Left ventricle myocardium superior (tissue), 1 donor: ENCODE results near the gene RNF220. TPM values are rescaled to one million over a fixed set of nuclear protein-coding genes. Genes with fewer than 3 reads are reported as not detected.
A peak's percentile ranks its signal among the peaks of the same experiment; 100 is the strongest.

Experiments used
- ATAC-seq: fragments of 200-7000 bp; cut with Tn5 transposase; one replicate; pipeline ENCODE4 v1.9.1; 2020; ENCODE audit warnings: mild to moderate bottlenecking, moderate library complexity
- DNase-seq: peaks from one replicate; pipeline ENCODE4 v3.0.0-alpha.2; 2020
- intact Hi-C: fragments of 100-400 bp; cut with micrococcal nuclease; formaldehyde crosslinking; loops from one replicate; pipeline ENCODE4 v1.11.0; 2022
- total RNA-seq: library from RNA; stranded (reverse); fragmentation: NEBNext Ultra II Directional; extraction: Animal tissue kit (Norgen Biotek cat#: 25700); gene quantifications from one replicate; pipeline ENCODE4 v1.2.1, GENCODE V29; 2021
- donor health status: DM: no; HTN: yes; CAD: no; lungs with severe emphysema.

The RNF220 gene
- total RNA-seq, 1 donor from 2014 or later: 71.2 TPM

- DNase-seq (no peak), ATAC-seq (no peak)
- intact Hi-C loops: no loop called here
These were observed 187.4 kb downstream of the RNF220 start for GRCh38 chr1:44592208-44593145.

GRCh38 chr1:44594353-44594752 lies 189.3 kb downstream of the RNF220 start:
- DNase-seq: no peak
- intact Hi-C loops: loop anchor here (2.0 kb wide), 1 partner anchor 218 kb away; no protein-coding TSS in a partner anchor
- no peak for ATAC-seq

- ATAC-seq: peak; percentile 97
- intact Hi-C loops: loop anchor here (2.0 kb wide), 1 partner anchor 218 kb away; no protein-coding TSS in a partner anchor
- peak; percentile 89 for DNase-seq
These were observed 190.0 kb downstream of the RNF220 start for GRCh38 chr1:44594871-44595735.

- intact Hi-C loops: no loop called here
- DNase-seq: no peak
- no peak for ATAC-seq
These were observed 191.5 kb downstream of the RNF220 start for GRCh38 chr1:44596511-44596910.

GRCh38 chr1:44598167-44598566 lies 193.1 kb downstream of the RNF220 start:
- intact Hi-C loops: no loop called here
- ATAC-seq: no peak
- no peak for DNase-seq

DNA sequence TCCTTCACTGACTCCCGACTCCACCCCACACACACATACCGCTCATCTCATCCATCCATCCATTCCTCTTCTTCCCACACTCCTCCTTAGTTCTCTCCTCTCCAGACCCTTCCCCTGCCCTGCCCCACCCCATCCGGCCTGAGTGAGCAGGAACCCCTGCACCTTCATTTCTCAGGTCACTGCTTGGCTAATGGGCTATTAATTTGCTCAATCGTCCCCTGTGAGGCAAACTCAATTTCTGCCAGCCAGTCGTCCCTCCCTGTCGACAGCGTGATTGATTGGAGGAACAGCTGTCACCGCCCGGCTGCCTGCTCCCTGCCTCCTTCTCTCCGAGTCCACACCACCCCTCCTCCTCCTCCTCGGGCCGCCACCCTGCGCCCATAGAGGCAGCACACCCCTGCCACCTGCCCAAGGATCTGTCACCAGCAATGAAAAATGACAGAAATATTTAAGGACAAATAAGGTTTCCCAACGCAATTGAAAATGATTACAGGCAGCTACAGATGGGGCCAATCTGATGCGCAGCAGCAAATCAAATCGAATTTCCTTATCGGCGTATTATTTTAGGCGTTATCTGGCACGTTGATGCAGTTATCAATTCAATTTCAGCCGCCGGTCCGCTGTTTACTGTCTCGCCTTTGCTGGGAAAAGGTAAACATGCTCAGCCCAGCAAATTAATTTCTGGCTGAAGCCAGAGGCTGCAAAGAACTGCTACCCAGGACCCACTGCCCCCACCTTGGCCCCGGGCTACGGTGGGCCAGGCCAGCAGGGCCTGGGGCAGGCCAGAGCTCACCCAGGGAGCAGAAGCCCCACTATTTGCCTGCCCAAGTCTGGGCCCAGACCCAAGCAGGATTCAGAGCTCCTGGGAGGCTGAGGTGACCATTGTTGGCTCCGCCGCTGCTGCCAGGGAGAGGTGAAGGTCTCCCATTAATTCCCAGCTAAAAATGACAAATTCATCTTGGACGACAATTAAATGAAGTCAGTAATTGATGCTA lies 197.9 kb downstream of the RNF220 start:
- ATAC-seq (no peak), DNase-seq (no peak)
- intact Hi-C loops: no loop called here

DNA sequence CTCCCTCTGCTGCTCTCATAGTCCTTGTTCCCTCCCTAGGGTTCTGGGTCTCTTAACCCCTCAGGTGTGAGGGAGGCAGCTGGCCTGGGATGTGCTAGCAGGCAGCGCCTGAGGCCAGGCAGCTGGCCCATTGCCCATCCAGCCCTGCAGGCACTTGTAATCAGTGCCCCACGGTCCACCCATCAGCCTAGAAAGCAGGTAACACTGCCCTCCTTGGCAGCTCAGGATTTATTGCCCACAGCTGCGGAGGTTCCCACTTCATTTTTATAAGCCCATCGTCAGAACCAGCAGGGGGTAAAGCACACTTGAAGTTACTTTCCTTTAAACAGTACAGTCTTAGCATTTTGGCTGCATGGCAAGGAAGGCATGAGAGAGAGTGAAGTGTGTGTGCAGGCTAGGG lies 198.7 kb downstream of the RNF220 start:
- intact Hi-C loops: no loop called here
- no peak for DNase-seq
- ATAC-seq: no peak

GRCh38 chr1:44604157-44604955 lies 199.3 kb downstream of the RNF220 start:
- intact Hi-C loops: no loop called here
- ATAC-seq: no peak
- DNase-seq: no peak

DNA sequence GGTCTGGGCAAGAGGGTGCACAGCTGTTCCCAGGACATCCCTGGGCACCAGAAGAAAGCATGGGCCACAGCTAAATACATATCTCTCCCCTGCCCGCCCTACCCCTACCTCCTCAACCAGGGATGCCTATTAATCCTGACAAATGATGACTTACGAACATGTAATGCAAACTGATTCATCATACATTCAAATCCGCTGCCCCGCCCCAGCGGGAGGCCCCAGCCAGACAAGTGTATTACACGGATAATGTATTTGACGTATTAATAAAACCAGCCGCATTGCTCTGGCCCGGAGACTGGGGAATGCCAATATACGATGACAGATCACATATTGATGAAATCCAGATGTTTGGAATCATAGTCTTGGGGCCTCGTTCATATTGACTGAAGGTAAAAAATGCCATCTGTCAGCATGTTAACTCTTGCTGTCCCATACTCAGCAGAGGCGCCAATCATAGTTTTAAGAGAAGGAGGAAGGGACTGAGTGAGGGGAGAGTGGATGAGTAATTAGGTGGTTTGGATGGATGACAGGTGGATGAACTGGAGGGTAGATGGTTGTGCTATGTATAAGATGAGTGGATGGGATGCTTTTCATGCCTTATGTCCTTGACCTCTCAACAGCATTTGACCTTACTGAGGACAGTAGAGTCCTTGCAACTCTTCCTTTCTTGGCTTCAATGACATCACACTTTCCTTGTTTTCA lies 201.0 kb downstream of the RNF220 start:
- DNase-seq (no peak), ATAC-seq (no peak)
- intact Hi-C loops: no loop called here

- DNase-seq (no peak), ATAC-seq (no peak)
- intact Hi-C loops: no loop called here
These were observed 201.7 kb downstream of the RNF220 start for GRCh38 chr1:44606701-44607281.

- no peak for DNase-seq
- no peak for ATAC-seq
- intact Hi-C loops: no loop called here
These were observed 203.1 kb downstream of the RNF220 start for GRCh38 chr1:44608141-44608540.

DNA sequence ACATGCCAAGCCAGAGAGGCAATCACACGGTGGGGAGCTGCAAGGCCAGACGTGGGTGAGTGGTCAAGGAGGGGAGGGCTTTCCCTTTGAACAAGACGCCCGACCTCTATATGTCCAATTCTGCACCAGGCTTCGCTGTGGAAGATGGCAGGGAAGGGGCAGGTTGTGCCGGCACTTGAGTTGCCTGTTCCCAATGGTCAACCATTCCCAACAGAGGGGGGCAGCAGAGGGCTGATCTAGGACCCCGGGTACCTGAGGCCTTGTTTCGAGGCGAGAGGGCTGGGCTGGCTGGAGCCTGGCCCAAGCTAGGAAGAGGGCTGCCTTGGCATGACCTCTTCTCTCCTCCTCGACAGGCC lies 204.3 kb downstream of the RNF220 start:
- peak; percentile 60 for DNase-seq
- peak; percentile 86 for ATAC-seq
- intact Hi-C loops: no loop called here

DNA sequence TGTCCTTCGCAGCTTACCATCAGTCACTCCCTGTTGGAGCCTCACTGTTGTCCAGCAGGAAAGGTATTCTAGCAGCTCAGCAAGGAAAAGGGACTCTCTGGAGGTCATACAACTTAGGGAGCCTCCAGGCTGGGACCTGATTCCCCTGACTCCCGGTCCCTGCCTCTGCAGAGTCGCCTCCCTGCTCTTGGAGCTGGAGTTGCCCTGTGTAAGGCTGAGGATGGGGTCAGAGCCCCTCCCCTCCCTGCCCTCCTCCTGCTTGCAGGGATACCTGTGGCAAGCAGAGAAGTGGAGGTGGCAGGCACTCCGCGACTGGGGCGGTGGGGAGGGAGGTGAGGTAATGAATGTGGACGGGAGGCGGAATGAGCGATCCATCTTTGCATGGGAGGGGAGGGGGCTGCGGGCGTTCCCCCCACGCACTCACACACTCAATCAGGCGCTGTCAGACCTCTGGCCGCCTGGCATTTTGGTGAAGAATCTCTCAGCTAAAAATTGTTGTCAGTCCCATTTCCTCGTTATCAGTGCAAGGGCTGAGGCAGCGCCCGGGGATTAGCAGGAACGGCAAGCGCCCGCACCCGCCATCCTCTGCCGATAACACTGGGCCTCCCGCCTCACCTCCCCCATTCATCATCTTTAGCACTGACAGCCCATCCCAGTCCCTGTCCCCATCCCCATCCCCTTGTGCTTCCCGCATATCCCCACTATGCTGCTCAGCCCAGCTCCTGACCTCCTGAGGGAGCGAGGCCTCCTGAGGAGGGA lies 204.9 kb downstream of the RNF220 start:
- no peak for DNase-seq
- ATAC-seq: no peak
- intact Hi-C loops: no loop called here

- no peak for ATAC-seq
- DNase-seq: no peak
- intact Hi-C loops: no loop called here
These were observed 205.6 kb downstream of the RNF220 start for GRCh38 chr1:44610527-44611148.

DNA sequence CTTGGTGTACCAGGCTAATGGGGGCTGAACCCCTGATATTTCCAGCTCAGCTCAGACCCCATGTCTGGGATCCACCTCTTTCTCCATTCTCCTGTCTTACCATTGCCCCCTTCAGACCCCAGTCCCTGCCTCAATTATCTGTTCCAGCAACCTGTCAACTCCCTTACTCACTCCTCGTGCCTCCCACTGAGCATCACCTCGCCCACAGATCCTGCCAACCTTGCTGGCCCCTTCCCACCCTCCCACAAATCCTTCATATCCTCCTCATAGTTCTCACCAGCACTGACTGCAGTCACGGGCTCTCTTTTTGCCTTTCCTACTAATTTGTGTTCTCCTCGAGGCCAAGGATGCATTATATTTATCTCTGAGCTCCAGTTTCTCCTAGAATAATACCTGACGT lies 206.4 kb downstream of the RNF220 start:
- no peak for ATAC-seq
- intact Hi-C loops: no loop called here
- no peak for DNase-seq

DNA sequence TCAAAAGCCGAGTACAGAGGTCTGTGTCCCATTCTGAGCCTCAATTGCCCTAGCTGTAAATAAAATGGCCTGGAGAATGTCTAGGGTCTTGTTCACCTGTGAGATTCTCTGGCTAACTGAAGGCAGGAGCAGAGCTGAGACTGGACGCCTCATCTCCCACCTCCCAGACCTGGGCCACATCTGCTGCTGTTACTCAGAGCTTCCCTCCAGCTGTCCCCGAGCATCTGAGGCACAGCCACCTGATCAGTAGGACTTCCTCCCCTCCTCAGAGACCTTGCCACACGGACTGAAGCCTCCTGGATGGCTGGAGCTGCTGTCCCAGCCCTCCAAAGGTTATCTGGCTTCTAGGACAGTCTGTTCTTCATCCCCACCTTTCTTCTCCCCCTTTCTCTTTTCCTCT lies 206.8 kb downstream of the RNF220 start:
- ATAC-seq (no peak), DNase-seq (no peak)
- intact Hi-C loops: no loop called here
